Measurements from ENCODE around the gene FMNL2. TPM values are rescaled to one million over a fixed set of nuclear protein-coding genes. Genes with fewer than 3 reads are reported as not detected.

The FMNL2 gene
- total RNA-seq, 3 donors from 2014 or later, result 11.5 to 25.4 (median 12.0) TPM

- no peak for TF ChIP-seq CTCF (IDR thresholded peaks at IDR 0.05)
- DNase-seq, result no peak
- Histone ChIP-seq H3K9me3 (no peaks in the 10 kb centered on the region), H3K36me3 (ENCODE audit: low read depth) (no peaks in the 10 kb centered on the region), H3K4me1 (ENCODE audit: low read depth) (no peaks in the 10 kb centered on the region), H3K4me3 (no peak overlapping the region)
- ATAC-seq, result no peak
- intact Hi-C loops (cut with DNase I, micrococcal nuclease), result no loop called here
Observed at GRCh38 chr2:152583512-152584229, 248.7 kb downstream of the FMNL2 start.

GRCh38 chr2:152584301-152584700, 249.3 kb downstream of the FMNL2 start:
- Histone ChIP-seq H3K36me3 (ENCODE audit: low read depth) (no peaks in the 10 kb centered on the region), H3K9me3 (no peaks in the 10 kb centered on the region), H3K4me3 (no peak overlapping the region), H3K4me1 (ENCODE audit: low read depth) (no peaks in the 10 kb centered on the region)
- ATAC-seq, result no peak
- DNase-seq, result no peak
- no peak for TF ChIP-seq CTCF (IDR thresholded peaks at IDR 0.05)
- intact Hi-C loops (cut with DNase I, micrococcal nuclease), result no loop called here

- TF ChIP-seq CTCF (IDR thresholded peaks at IDR 0.05), result no peak
- Histone ChIP-seq H3K9me3 (no peaks in the 10 kb centered on the region), H3K4me1 (ENCODE audit: low read depth) (no peaks in the 10 kb centered on the region), H3K4me3 (no peak overlapping the region), H3K36me3 (ENCODE audit: low read depth) (no peaks in the 10 kb centered on the region)
- DNase-seq, result no peak
- intact Hi-C loops (cut with DNase I, micrococcal nuclease), result no loop called here
- peak; percentile 43 for ATAC-seq
Observed at GRCh38 chr2:152585830-152586484, 251.0 kb downstream of the FMNL2 start.

GRCh38 chr2:152587187-152587947, 252.4 kb downstream of the FMNL2 start:
- H3K4me3 ChIP-seq, result no peak overlapping the region
- H3K9me3 ChIP-seq, result no peaks in the 10 kb centered on the region
- H3K4me1 ChIP-seq (ENCODE audit: low read depth), result no peaks in the 10 kb centered on the region
- DNase-seq (no peak), ATAC-seq (peak; percentile 11)
- TF ChIP-seq CTCF (IDR thresholded peaks at IDR 0.05), result no peak
- intact Hi-C loops (cut with DNase I, micrococcal nuclease), result no loop called here
- H3K36me3 ChIP-seq (ENCODE audit: low read depth), result no peaks in the 10 kb centered on the region

- Histone ChIP-seq H3K4me3 (no peak overlapping the region), H3K9me3 (no peaks in the 10 kb centered on the region), H3K36me3 (ENCODE audit: low read depth) (no peaks in the 10 kb centered on the region), H3K4me1 (ENCODE audit: low read depth) (no peaks in the 10 kb centered on the region)
- DNase-seq (no peak), ATAC-seq (no peak)
- TF ChIP-seq CTCF (IDR thresholded peaks at IDR 0.05), result no peak
- intact Hi-C loops (cut with DNase I, micrococcal nuclease), result no loop called here
Observed at GRCh38 chr2:152588998-152589397, 254.0 kb downstream of the FMNL2 start.
